ENCODE measurements around the gene MAN2B2. TPM values are rescaled to one million over a fixed set of nuclear protein-coding genes. Genes with fewer than 3 reads are reported as not detected.
A peak's percentile ranks its signal among the peaks of the same experiment; 100 is the strongest.

Gene MAN2B2
- total RNA-seq, 2 donors from 2014 or later, result 20.5 to 25.6 TPM

DNA sequence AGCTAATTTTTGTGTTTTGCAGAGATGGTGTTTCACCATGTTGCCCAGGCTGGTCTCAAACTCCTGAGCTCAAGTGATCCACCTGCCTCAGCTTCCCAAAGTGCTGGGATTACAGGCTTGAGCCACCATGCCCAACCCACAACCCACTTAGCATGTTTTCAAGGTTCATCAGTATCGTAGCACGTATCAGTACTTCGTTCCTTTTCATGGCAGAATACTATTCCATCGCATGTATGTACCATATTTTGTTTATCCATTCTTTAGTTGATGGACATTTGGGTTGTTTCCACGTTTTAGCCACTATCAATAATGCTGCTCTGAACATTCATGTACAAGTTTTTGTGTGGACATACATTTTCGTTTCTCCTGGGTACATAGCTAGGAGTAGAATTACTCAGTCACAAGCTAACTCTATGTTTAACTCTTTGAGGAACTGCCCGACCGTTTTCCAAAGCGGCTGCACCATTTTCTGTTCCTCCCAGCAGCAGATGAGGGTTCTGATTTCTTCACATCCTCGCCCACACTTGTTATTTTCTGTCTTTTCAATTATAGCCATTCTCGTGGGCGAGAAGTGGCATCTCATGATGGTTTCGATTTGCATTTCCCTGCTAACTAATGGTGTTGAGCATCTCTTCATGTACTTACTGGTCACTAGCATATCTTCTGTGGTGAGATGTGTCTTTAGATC, 32.5 kb downstream of the MAN2B2 start:
- ATAC-seq, result no peak
- DNase-seq, result no peak
- intact Hi-C loops (cut with DNase I), result no loop called here

DNA sequence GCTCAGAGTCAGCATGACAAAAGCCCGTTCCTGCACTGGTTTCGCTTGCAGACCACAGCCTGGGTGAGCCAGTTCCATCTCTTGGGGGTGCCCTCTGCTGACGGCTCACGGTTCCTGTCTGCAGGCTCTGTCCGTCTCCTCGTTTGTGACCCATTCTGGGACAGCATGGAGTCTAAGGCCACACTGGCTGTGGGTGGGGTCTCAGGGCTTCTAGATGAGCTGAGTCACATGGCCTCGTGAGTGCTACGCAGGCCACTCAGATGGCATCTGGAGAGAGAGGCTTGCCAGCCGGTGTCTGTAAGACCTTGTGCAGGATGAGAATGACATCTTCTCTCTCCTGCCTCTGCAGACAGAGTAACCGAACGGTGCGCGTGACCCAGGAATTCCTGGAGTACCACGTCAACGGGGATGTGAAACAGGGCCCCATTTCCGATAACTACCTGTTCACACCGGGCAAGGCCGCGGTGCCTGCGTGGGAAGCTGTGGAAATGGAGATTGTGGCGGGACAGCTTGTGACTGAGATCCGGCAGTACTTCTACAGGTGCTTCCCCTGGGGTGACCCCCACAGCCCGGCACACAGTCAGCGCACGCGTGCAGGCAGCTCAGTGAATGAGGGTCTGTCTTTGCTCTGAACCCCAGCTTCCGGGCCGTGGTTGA, 33.9 kb downstream of the MAN2B2 start:
- DNase-seq (no peak), ATAC-seq (peak; percentile 38 to 53)
- intact Hi-C loops (cut with DNase I), result no loop called here

DNA sequence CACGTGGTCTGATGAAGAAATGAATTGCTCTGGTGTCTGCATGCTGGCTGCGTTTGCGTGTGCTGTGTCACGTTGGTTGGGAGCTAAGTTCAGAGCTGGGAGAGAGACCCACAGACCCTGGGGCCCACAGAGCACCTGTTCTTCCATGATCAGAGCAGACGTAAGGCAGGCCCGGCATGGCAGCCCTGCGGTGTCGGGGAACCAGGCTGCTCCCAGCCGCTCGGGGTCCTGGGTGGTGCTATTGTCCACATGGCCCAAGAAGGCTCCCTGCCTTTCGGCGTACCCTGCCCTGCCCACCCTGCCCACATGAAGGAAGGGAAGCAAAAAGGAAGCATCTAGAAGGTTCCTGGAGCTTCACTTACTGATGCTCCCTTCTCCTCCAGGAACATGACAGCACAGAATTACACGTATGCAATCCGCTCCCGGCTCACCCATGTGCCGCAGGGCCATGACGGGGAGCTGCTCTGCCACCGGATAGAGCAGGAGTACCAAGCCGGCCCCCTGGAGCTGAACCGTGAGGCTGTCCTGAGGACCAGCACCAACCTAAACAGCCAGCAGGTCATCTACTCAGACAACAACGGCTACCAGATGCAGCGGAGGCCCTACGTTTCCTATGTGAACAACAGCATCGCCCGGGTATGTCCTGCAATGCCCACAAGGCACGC, 34.6 kb downstream of the MAN2B2 start:
- ATAC-seq (no peak), DNase-seq (no peak)
- intact Hi-C loops (cut with DNase I), result no loop called here

DNA sequence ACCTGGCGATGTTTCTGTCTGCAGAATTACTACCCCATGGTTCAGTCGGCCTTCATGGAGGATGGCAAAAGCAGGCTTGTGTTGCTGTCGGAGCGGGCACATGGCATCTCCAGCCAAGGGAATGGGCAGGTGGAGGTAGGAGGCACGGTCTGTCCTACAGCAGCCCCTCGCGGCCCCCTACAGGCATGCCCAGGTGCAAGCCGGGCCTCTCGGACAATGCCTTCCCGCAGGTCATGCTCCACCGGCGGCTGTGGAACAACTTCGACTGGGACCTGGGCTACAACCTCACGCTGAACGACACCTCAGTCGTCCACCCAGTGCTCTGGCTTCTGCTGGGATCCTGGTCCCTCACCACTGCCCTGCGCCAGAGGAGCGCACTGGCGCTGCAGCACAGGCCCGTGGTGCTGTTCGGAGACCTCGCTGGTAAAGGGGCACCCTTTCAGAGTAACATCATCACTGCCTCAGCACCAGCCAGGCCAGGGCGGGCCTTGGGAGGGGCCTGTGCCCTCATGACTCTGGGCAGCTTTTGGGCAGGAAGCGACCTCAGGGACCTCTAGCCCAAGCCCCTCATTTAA, 36.0 kb downstream of the MAN2B2 start:
- ATAC-seq (no peak), DNase-seq (no peak)
- intact Hi-C loops (cut with DNase I), result no loop called here

DNA sequence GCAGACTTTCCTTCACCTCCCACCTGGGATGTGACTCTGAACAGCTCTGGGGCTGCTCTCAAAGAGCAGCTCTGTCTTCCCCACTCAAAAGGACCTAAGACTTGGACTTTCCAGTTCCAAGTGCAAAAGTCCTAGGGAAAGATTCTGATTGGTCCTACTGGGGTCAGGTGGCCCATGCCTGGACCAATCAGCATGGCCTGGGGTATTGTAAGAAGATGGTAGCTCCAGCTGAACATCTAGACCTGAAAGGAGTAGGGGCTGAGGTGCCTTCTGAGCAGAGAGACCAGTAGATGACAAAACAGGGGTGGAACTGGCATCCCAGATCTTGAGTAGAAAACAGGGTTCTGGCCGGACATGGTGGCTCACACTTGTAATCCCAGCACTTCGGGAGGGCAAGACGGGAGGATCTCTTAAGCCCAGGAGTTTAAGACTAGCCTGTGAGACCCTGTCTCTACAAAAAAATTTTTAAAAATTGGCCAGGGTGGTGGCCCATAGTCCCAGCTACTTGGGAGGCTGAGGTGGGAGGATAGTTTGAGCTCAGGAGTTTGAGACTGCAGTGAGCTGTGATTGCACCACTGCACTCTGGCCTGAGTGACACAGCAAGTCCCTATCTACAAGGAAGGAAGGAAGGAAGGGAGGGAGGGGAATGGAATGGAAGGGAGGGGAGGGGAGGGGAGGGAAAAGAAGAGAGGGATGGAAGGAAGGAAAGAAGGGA, 38.1 kb downstream of the MAN2B2 start:
- intact Hi-C loops (cut with DNase I), result no loop called here
- no peak for ATAC-seq

DNA sequence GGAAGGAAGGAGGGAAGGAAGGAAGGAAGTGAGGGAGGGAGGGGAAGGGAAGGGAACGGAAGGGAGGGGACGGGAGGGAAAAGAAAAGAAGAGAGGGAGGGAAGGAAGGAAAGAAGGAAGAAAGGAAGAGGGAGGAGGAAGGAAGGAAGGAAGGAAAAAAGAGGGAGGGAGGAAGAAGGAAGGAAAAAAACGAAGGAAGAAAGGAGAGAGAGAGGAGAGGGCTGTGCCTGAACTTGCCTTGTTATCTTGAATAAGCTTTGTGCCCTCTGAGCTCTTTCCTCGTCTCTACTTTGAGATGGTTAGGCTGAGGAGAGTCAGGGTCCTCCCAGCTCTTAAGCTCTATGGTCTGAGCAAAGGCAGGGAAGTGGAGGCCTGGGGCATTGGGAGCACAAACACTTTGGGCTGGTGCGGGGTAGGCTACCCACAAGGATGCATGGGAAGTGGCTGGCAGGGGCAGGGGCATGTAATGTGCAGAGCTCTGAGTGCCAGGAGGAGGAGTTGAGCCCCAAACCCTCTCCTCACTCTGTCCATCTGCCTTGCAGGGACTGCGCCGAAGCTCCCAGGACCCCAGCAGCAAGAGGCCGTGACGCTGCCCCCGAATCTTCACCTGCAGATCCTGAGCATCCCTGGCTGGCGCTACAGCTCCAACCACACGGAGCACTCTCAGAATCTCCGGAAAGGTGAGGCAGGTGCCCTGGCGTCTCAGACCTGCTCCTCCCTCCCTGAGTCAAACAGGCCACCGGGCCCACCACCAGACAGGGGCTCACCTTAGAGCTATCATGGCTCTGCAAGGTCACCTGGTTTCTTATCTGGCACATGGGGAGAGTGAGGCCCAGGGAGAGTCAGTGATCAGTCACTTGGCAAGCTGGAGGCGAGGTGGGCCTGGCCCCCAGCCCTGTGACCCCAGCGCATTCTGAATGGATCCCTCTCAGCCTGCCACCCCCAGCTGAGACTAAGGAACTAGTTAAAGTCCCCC, 39.0 kb downstream of the MAN2B2 start:
- ATAC-seq (no peak), DNase-seq (no peak)
- intact Hi-C loops (cut with DNase I), result no loop called here

More for the DNA sequence above, 38.1 kb downstream of the MAN2B2 start:
- DNase-seq, result no peak

DNA sequence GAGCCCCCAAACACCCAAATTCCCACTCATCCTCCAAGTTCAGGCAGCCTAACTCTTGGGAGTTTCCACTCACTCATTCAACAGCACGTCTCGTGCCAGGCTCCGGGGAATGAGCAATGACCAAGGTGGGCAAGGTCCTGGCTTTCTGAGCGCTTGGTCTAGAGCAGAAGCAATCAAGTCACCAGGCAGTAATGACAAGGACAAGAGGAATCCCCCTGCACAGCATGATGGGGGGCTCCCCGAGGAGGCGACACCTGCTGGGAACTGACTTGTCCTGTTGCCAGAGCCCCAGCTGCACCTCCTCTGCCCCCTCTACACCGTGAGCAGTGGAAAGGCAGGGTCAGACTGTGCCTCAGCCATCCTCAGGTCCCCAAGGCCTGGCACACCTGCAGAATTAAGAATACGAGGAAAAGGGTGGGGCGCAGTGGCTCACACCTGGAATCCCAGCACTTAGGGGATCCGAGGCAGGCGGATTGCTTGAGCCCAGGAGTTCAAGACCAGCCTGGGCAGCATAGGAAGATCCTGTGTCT, 39.8 kb downstream of the MAN2B2 start:
- intact Hi-C loops (cut with DNase I), result no loop called here
- ATAC-seq, result no peak

DNA sequence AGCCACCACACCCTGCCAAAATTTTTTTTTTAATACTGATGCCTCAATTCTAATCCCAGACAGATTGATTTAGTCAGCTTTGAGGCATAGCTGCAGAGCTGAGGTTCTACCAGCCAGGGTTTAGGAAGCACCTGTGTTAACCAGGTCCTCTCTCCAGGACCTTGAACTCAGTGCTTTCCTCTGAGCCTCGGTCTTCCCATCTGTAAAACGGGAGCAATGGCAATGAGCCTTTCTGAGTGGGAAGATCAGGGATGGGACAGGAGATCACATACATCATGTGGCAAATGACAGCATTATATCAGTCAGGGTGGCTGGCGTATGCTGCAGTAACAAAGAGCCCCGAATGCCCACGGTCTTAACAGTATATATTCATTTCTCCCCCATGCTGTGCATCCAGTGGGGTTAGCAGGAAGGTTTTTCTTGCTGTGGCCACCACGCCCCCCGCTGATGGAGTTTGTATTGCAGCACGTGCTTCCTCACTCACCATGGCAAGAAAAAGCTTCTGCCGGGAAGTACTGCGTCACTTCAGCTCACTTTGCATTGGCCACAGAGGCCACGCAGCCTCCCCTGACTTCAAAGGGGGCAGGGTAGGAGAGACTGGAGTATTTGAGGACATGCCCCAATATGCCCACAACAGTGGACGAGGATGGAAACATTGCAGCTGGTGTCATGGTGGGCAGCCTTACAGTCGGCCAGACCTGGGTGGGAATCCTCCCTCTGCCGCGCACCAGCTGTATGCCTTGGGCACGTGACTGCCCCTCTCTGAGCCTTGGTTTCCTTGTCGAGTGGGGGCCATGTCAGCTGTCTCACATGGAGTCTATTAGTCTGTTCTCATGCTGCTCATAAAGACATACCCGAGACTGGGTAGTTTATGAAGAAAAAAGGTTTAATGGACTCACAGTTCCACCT, 41.4 kb downstream of the MAN2B2 start:
- ATAC-seq (no peak), DNase-seq (no peak)
- intact Hi-C loops (cut with DNase I), result no loop called here

More for the DNA sequence above, 39.8 kb downstream of the MAN2B2 start:
- DNase-seq, result no peak

DNA sequence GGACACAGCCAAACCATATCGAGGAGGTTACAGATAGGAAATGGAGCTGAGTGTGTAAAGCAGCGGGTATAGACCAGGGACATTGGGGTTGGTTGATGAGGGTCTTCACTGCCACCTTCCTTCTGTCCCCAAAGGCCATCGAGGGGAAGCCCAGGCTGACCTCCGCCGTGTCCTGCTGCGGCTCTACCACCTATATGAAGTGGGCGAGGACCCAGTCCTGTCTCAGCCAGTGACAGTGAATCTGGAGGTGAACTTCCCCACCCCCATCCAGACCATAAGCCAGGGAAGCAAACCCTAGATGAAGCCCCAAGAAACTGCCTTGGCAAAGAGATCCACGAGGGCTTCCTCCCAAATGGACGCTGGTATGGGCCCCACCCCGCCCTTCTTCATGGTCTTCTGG, 42.3 kb downstream of the MAN2B2 start:
- intact Hi-C loops (cut with DNase I), result no loop called here
- no peak for ATAC-seq
- DNase-seq, result no peak

DNA sequence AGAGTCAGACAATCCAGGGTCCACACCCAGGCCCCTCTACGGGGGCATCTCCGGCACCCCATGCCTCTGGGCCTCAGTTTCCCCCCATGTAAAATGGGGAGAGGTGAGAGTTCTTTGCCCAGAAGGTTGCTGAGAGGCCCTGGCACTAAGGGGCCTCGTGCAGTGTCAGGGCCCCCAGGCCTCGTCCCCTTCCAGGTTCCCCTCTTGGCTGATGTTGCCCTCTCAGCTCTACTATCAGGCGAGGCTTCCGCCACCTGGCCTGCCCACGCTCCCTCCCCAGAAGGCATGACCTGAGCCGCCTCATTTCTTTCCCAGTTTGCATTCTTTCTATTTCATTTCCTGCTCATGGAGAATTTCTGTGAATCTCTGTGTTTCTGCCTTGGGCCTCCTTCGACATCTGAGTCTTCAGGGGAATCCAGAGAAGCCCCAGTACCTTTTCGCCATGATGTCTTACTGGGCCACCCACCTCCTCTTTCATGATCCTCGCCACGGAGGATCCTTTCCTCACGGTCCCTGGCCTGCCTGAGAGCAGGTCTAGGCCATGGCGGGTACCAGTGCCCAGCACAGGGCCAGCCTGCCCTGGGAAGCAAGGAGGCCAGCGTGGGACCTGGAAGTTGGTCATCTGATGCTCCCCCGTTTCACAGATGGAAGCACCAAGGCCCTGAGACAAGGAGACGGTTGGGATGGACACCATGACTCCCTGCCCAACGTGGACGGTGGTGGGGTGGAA, 43.6 kb downstream of the MAN2B2 start:
- no peak for DNase-seq
- intact Hi-C loops (cut with DNase I), result no loop called here
- no peak for ATAC-seq

DNA sequence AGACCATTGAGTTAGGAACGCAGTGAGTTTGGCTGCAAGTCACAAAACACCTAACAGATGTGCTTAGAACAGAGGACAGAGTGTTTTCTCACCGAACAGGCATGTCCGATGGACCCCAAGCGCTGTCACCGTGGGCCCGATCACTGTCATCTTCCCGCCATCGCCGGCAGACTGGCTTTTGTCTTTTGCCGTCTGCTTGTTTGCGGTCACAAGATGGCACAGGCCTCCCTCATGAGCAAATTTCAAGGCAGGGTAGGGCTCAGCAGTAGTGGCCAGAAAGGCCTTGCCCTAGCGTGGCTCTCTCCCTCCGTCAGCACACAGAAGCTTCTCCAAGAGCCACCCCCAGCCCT, 44.1 kb downstream of the MAN2B2 start:
- intact Hi-C loops (cut with DNase I), result no loop called here
- no peak for DNase-seq
- no peak for ATAC-seq

DNA sequence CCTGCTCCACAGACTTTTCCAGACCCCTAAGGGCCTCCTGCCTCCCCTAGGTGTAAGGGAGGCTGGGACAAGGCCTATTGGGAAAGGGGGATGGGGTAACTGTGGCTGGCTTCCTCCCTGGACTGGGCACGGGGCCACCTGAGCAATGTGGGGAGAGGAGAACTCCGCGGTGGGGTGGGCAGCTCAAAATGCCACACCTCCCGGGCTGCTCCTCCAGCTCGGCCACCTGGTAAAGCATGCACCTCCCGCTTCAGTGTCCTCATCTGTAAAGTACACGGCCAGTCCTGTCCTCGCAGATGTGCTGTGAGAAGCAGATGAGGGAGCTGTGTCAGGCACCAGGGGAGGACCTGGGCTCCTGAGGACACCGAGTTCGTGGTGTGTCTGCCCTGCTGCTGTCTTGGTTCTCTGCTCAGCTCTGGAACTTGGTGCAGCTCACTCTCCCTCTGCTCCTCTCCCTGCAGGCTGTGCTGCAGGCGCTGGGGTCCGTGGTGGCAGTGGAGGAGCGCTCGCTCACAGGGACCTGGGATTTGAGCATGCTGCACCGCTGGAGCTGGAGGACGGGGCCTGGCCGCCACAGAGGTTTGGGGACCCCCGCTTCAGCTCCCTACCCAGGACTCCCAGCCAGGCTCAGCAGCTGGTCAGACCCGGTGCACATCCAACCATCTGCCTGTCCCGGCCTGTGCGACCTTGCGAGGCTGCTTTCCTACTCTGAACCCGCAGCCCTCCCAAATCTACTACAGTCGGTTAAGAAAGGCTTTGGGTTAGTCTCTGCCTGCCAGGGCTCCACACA, 44.7 kb downstream of the MAN2B2 start:
- intact Hi-C loops (cut with DNase I), result no loop called here
- DNase-seq, result no peak
- ATAC-seq, result peak in 1 of 2 donors; percentile 9

DNA sequence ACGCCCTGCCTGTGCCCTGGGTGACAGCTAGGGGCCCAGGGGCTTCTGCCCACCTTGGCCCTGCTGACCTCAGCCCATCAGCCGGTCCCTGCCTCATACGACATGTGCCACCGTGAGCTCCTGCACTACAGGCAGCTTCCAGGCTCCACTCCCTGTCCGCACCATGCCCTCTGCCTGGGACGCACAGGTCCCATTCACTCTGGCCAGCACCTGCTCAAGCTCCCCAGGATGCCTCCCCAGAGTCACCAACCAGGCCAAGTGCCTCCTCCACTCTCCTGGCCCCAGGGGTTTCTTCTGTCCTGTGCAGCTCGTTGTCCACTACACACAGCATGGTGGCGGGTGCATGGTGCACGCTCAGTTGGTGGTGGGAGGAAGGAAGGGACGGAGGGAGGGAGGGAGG, 45.3 kb downstream of the MAN2B2 start:
- intact Hi-C loops (cut with DNase I), result no loop called here
- DNase-seq, result no peak
- peak in 1 of 2 donors; percentile 9 for ATAC-seq

DNA sequence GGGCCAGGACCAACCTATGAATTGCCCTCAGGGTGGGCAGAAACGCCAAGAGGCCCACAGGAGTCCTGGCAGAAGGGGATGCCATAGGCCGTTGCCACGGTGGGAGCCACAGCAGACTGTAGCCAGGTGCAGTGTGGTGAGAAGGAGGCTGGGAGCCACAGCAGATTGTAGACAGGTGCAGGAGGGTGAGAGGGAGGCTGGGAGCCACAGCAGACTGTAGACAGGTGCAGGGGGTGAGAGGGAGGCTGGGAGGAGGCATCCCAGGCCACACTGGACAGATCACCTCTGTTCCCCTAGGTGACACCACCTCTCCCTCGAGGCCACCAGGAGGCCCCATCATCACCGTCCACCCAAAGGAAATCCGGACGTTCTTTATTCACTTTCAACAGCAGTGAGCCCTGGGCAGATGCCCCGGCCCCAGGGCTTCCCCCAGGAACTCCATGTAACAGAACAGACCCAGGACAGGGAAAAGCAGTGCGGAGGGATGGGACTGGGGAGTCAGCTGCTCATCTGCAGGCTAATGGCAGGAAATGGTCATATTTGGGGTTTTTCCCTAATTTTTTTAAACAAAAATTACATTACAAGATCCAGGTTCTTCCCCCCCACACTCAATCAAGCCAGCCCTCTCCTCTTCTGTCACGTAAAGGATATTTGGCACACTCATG, 46.0 kb downstream of the MAN2B2 start:
- ATAC-seq (peak in 1 of 2 donors; percentile 11), DNase-seq (no peak)
- intact Hi-C loops (cut with DNase I), result no loop called here

DNA sequence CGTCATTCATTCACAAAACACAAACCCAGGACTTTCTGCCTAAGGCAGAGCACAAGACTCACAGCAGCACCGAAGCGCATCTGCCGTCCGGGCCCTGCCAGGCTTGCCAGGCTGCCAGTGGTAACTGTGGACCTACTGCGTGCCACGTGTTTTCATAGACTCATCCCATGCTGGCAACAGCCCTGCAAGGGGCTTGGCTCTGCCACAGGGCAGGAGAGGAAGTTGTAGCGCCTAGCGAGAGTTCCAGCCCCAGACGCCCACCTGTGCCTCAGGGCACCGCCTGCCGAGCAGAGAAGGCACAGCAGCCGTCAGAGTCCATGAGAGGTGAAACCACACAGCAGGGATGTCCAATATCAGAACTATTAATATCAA, 46.6 kb downstream of the MAN2B2 start:
- intact Hi-C loops (cut with DNase I), result no loop called here

More for the DNA sequence above, 46.6 kb downstream of the MAN2B2 start:
- ATAC-seq, result no peak
- no peak for DNase-seq

Data from left cardiac atrium (tissue), 4 donors.